Measurements from ENCODE around the gene MSI2. TPM values are rescaled to one million over a fixed set of nuclear protein-coding genes. Genes with fewer than 3 reads are reported as not detected.
A peak's percentile ranks its signal among the peaks of the same experiment; 100 is the strongest.

The MSI2 gene
- total and polyA plus RNA-seq, 2 donors (not counting 3 experiments of a cell fraction or from before 2014, with no cell fraction given), result 20.9 to 59.3 TPM

DNA sequence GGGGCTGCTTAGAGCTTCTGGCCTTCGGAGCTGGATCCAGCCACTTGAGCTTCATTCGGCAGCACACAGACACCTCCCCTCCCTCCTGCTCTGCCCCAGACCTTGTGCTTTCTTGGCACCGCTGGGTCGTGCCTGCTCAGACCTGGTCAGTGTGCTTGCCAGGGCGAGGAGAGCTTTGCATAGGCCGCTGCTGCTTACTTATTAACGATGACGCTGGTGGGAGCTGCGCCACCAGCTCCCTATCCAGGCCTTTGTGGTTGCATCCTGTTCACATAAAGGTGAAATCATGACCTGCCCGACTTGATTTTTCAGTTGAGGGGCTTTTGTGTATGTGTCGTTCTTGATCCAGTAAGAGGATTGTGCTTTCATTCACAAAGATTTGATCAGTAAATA lies 101.1 kb downstream of the MSI2 start:
- peak overlapping the region in 1 of 3 experiments; percentile 35 for H3K4me3 ChIP-seq (replicated peaks in 1 of 3; ENCODE audit: insufficient read depth in 1 of 3, low read depth in 1 of 3, low read length in 3 of 3)
- peaks cover 5% of the 10 kb centered on the region for H3K4me1 ChIP-seq (ENCODE audit: control insufficient read depth, extremely low read depth, insufficient read depth, low read length)
- no peak for DNase-seq (ENCODE audit: low read depth, low spot score)
- ChIA-PET POLR2A (no interaction called here), CTCF (interaction anchor here (0.6 to 1.6 kb wide), 11 partner anchors 10 to 390 kb away, joined by 3 to 8 read pairs (median 3); no protein-coding TSS in a partner anchor)
- H4K20me1 ChIP-seq (replicated peaks; ENCODE audit: control insufficient read depth, extremely low read depth, insufficient read depth, low read length), result no peaks in the 10 kb centered on the region
- peak overlapping the region; percentile 55 for H3K9ac ChIP-seq (replicated peaks; ENCODE audit: extremely low read depth, insufficient read depth, low read length)
- H3K36me3 ChIP-seq (ENCODE audit: control insufficient read depth in 2 of 2, extremely low read depth in 1 of 2, insufficient read depth in 2 of 2, low read length in 2 of 2), result no peaks in the 10 kb centered on the region
- no peaks in the 10 kb centered on the region for H3K9me3 ChIP-seq (replicated peaks; ENCODE audit: control insufficient read depth, insufficient read depth, low read length)
- dilution Hi-C loops (cut with MboI; ENCODE audit: extremely low pct_ligation_motif_present, low sequenced_read_pairs), result no loop called here
- no peak for FAIRE-seq
- peak overlapping the region; percentile 81 for H3K4me2 ChIP-seq (ENCODE audit: insufficient read depth, low read length)
- no peaks in the 10 kb centered on the region for H3K27me3 ChIP-seq (ENCODE audit: control insufficient read depth in 2 of 2, insufficient read depth in 2 of 2, low read length in 2 of 2)
- TF ChIP-seq CTCF (IDR thresholded peaks at IDR 0.05; ENCODE audit: extremely low read depth in 1 of 2, insufficient read depth in 1 of 2, low read depth in 1 of 2, low read length in 2 of 2) (no peak), GATA2 (IDR thresholded peaks at IDR 0.05; ENCODE audit: insufficient read depth, insufficient read length, low read depth, low read length) (no peak), MYC (IDR thresholded peaks at IDR 0.05; ENCODE audit: low read depth, low read length) (no peak), JUN (IDR thresholded peaks at IDR 0.05; ENCODE audit: borderline replicate concordance, insufficient read depth, insufficient read length, low read depth) (no peak), POLR2A (IDR thresholded peaks at IDR 0.05; ENCODE audit: low read depth, low read length) (no peak), FOS (IDR thresholded peaks at IDR 0.05; ENCODE audit: borderline replicate concordance, insufficient read depth, low read length) (no peak), EZH2 (IDR thresholded peaks at IDR 0.05; ENCODE audit: borderline replicate concordance, low read depth, low read length, severe bottlenecking) (no peak), POLR2AphosphoS5 (IDR thresholded peaks at IDR 0.05; ENCODE audit: insufficient read depth, low read depth, low read length) (no peak)
- TF ChIP-seq, protein P1, sequence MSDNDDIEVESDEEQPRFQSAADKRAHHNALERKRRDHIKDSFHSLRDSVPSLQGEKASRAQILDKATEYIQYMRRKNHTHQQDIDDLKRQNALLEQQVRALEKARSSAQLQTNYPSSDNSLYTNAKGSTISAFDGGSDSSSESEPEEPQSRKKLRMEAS (IDR thresholded peaks at IDR 0.05; ENCODE audit: insufficient read depth, insufficient read length), result no peak
- no peaks in the 10 kb centered on the region for H3K79me2 ChIP-seq (ENCODE audit: control insufficient read depth, insufficient read depth, low read length)
- no peak overlapping the region for H3K27ac ChIP-seq (ENCODE audit: insufficient read depth, low read depth, low read length)
- BruUV-seq (replicated peaks), result no TSS peak
- no peaks in the 10 kb centered on the region for H3K9me1 ChIP-seq (replicated peaks; ENCODE audit: control insufficient read depth, extremely low read depth, insufficient read depth, low read length)
- intact Hi-C loops (cut with micrococcal nuclease), result loop anchor here (5.0 kb wide), 2 partner anchors 100 to 155 kb away; partner anchors contain the start of gene MSI2
- peak overlapping the region; percentile 68 for H2AFZ ChIP-seq (ENCODE audit: low read depth, low read length)

All from endothelial cell of umbilical vein (primary cell).